PFSK-1 (cell line): ENCODE results near the gene FMN1.

ENCODE experiments used
- FOXP2 ChIP-seq: optimal IDR thresholded peaks from 2 replicates; pipeline ENCODE3; 2011; ENCODE audit warnings: borderline replicate concordance, control low read depth, inconsistent platforms; ENCODE audit not compliant: insufficient read depth; ENCODE audit errors: extremely low read length, extremely low read depth
- POLR2AphosphoS5 ChIP-seq: IDR thresholded peaks from 2 replicates; pipeline ENCODE4 v1.6.1; 2012; ENCODE audit warnings: low read depth, mild to moderate bottlenecking, control low read depth, low read length, moderate library complexity
- SIN3A ChIP-seq: IDR thresholded peaks from 2 replicates; pipeline ENCODE4 v1.6.1; 2012; ENCODE audit warnings: mild to moderate bottlenecking, low read length, moderate library complexity, borderline replicate concordance; ENCODE audit not compliant: insufficient read depth
- TAF1 ChIP-seq: IDR thresholded peaks from 2 replicates; pipeline ENCODE4 v1.6.1; 2012; ENCODE audit warnings: low read length, control low read depth, borderline replicate concordance; ENCODE audit not compliant: insufficient read depth
- TF ChIP-seq, protein P1 (sequence below), 2 experiments: IDR thresholded peaks; 2 replicates each; pipeline versions ENCODE4 v1.6.1 to v1.8.0; 2011 to 2012; ENCODE audit warnings: low read depth in 2 of 2, low read length in 2 of 2, control low read depth in 1 of 2, inconsistent platforms in 1 of 2, mild to moderate bottlenecking in 1 of 2, moderate library complexity in 1 of 2; ENCODE audit not compliant: insufficient read depth in 1 of 2

The FMN1 gene

DNA sequence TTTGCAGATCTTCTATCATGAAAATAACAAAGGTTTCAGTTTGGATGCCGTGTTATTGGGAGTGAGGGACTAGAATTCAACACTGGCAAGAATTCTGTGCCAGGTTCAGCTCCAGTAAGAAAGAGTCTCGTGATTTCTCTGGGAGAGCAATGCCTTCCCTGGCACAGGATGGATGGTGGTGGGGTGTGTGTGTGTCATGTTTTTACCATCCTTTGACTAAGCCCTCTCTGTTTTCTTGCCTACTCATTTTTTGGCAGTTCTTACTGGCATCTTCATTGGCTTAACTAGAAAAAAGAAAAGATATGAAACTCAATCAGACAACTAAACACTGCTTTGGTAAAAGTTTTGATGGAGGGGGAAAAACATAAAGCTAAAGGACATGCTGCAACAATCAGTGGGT is 86.6 kb downstream of the FMN1 start:
- no peak for TF ChIP-seq FOXP2
- TF ChIP-seq POLR2AphosphoS5: no peak
- no peak for TF ChIP-seq SIN3A
- TF ChIP-seq TAF1: no peak
- TF ChIP-seq, protein P1, sequence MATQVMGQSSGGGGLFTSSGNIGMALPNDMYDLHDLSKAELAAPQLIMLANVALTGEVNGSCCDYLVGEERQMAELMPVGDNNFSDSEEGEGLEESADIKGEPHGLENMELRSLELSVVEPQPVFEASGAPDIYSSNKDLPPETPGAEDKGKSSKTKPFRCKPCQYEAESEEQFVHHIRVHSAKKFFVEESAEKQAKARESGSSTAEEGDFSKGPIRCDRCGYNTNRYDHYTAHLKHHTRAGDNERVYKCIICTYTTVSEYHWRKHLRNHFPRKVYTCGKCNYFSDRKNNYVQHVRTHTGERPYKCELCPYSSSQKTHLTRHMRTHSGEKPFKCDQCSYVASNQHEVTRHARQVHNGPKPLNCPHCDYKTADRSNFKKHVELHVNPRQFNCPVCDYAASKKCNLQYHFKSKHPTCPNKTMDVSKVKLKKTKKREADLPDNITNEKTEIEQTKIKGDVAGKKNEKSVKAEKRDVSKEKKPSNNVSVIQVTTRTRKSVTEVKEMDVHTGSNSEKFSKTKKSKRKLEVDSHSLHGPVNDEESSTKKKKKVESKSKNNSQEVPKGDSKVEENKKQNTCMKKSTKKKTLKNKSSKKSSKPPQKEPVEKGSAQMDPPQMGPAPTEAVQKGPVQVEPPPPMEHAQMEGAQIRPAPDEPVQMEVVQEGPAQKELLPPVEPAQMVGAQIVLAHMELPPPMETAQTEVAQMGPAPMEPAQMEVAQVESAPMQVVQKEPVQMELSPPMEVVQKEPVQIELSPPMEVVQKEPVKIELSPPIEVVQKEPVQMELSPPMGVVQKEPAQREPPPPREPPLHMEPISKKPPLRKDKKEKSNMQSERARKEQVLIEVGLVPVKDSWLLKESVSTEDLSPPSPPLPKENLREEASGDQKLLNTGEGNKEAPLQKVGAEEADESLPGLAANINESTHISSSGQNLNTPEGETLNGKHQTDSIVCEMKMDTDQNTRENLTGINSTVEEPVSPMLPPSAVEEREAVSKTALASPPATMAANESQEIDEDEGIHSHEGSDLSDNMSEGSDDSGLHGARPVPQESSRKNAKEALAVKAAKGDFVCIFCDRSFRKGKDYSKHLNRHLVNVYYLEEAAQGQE (IDR thresholded peaks at IDR 0.05; ENCODE audit: insufficient read depth in 1 of 2, low read depth in 2 of 2, low read length in 2 of 2): no peak

DNA sequence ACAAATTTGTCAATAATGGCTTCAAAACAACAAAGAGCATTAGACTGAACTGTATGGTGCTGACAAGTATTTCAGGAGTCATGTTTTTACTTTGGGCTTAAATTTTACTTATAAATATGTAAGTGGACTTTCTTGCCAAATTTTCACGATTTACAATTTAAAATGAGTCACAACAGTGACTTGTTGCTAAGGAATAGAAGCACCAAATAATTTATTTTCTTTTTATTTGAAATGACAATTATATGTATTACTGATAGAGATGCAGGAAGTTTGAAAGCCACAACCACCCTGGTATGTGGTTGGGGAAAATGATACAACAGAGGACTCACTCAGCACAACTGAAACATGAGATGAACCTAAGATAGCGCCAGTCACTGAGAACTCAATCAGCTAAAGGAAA is 90.3 kb downstream of the FMN1 start:
- TF ChIP-seq POLR2AphosphoS5: no peak
- TF ChIP-seq TAF1: no peak

DNA sequence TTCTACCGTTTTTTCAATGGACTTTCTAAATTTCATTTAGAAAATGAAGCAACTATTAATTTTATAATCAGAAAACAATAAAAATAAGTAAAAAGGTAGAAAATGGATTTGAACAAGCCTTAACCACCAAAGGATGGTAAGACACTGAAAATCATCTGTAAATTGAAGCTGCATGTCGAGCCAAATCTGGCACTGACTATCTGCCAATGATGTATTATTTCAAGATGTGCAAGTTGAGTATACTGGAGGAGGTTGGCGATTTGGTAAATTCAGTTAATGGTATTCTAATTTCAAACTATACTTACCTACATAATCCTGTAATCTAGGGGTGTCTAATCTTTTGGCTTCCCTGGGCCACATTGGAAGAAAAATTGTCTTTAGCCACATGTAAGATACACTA is 93.5 kb downstream of the FMN1 start:
- TF ChIP-seq POLR2AphosphoS5 (no peak), SIN3A (no peak), TAF1 (no peak), FOXP2 (no peak)
- TF ChIP-seq, protein P1 (IDR thresholded peaks at IDR 0.05; ENCODE audit: insufficient read depth in 1 of 2, low read depth in 2 of 2, low read length in 2 of 2): no peak

DNA sequence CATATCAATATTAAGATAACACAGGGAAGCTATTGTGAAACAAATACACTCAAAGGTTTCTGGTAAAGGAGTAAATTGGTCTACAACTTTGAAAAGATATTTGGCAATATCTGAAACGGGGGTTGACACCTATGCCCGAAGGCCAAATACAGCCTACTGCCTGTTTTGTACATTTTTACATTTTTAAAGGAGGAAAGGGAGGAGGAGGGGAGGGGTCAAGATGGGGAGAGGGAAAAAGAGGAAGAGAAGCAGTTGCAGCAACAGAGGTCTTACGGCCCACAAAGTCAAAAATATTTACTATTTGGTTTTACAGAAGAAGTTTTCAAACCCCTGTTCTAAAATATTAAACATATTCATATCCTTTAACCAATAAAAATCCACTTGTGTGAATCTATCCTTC is 94.2 kb downstream of the FMN1 start:
- TF ChIP-seq SIN3A: no peak
- TF ChIP-seq POLR2AphosphoS5: no peak
- TF ChIP-seq TAF1: no peak
- no peak for TF ChIP-seq FOXP2
- TF ChIP-seq, protein P1 (IDR thresholded peaks at IDR 0.05; ENCODE audit: insufficient read depth in 1 of 2, low read depth in 2 of 2, low read length in 2 of 2): no peak

DNA sequence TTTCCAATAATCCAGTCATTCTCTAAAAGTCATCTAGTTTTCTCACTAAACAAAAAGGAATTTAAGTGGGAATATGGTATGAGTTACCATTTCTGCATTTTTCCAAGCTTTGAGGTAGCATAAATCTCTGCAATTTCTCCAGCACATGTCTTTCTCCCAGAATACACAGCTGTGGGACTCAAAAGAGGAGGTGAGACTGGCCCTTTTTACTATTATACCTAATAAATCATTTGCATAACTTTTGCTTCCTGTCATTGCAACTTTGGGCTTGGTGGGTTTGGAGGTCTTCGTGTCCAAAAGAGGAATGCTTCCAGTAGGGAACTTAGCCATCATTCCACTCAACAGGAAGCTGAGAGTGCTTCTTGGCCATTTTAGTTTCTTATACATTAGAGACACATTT is 94.8 kb downstream of the FMN1 start:
- TF ChIP-seq FOXP2 (no peak), SIN3A (no peak), TAF1 (no peak), POLR2AphosphoS5 (no peak)
- TF ChIP-seq, protein P1 (IDR thresholded peaks at IDR 0.05; ENCODE audit: insufficient read depth in 1 of 2, low read depth in 2 of 2, low read length in 2 of 2): no peak
